Thymus (tissue), 11 donors: ENCODE data around the gene CRACDL. TPM values are rescaled to one million over a fixed set of nuclear protein-coding genes. Genes with fewer than 3 reads are reported as not detected.

Source experiments
- DNase-seq, 9 donors: peaks; one replicate each; pipeline ENCODE4 v3.0.0-alpha.2; 2013; ENCODE audit warnings: low spot score in 9 of 9, low read depth in 6 of 9, missing footprints in 1 of 9
- H3K27ac ChIP-seq, 2 donors: one replicate each; pipeline ENCODE4 v1.5.1; 2013; ENCODE audit warnings: control low read depth in 1 of 2, low read depth in 1 of 2, low read length in 1 of 2, mild to moderate bottlenecking in 1 of 2, moderate library complexity in 1 of 2
- H3K27me3 ChIP-seq, 2 donors: one replicate each; pipeline ENCODE4 v1.5.1; 2013; ENCODE audit warnings: low read length in 1 of 2; ENCODE audit not compliant: control insufficient read depth in 2 of 2, insufficient read depth in 1 of 2
- H3K36me3 ChIP-seq, 2 donors: one replicate each; pipeline ENCODE4 v1.5.1; 2013; ENCODE audit warnings: low read length in 1 of 2, mild to moderate bottlenecking in 1 of 2, moderate library complexity in 1 of 2; ENCODE audit not compliant: control insufficient read depth in 2 of 2, insufficient read depth in 2 of 2
- H3K4me1 ChIP-seq, 2 donors: one replicate each; pipeline ENCODE4 v1.5.1; 2013; ENCODE audit warnings: low read length in 2 of 2; ENCODE audit not compliant: control insufficient read depth in 2 of 2, insufficient read depth in 2 of 2
- H3K4me3 ChIP-seq, 2 donors: one replicate each; pipeline ENCODE4 v1.5.1; 2013; ENCODE audit warnings: low read length in 2 of 2, control low read depth in 1 of 2, mild to moderate bottlenecking in 1 of 2
- H3K9me3 ChIP-seq, 2 donors: one replicate each; pipeline ENCODE4 v1.5.1; 2013; ENCODE audit warnings: low read length in 1 of 2, mild to moderate bottlenecking in 1 of 2; ENCODE audit not compliant: control insufficient read depth in 2 of 2, insufficient read depth in 1 of 2
- WGBS: extraction: QIAGEN DNeasy Blood & Tissue Kit; methylation state at CpG from one replicate; pipeline ENCODE4 v1.1.7; 2013; 5-methylcytosine and 5-hydroxymethylcytosine counted together
- polyA plus RNA-seq: library from polyadenylated mRNA; stranded (reverse); fragments of 200-250 nt; gene quantifications from one replicate; pipeline ENCODE4 v1.2.3, GENCODE V29; 2013
- total RNA-seq: library from RNA; stranded (reverse); fragments of 120-200 nt; gene quantifications from one replicate; pipeline ENCODE4 v1.2.4, GENCODE V29; 2013
- donor health status: healthy.

Gene CRACDL
- total and polyA plus RNA-seq, 2 donors, result 1.9 to 3.6 TPM

DNA sequence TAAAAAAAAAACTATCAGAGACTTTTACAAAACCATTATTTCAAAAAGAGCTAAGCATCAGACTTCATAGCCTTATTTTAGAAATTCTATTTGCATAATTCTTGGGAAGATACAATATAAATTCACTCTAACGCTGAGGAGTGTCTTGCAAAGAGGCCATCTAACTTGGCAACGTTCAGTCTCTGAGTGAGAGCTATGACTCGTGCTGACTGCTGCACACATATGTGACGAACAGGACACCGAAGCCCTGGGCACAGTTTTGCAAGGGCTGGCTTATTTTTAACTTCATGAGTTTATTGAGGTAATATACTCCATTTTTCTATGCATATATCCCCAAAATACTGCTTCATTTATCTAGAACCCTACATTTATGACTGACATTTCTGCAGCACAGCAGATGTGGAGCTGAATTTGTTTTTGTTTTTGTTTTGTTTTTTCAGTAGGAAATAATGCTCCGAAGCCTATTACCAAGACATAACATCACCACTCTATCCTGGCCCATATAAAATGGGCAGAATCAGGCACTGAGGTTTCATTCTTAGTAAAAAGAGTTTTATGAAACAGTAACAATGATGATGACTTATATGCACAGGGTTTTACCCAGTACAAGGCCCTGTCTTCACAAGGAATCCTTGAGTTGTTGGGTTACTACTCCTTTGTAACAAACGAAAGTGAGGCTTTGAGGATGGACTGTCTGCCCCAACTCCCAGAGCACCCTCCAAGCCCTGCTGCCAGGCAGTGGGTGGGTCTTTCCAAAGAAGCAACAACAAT lies 68.3 kb downstream of the CRACDL start:
- H3K27ac ChIP-seq, result no peak overlapping the region
- H3K36me3 ChIP-seq, result no peaks in the 10 kb centered on the region
- WGBS, result 97% methylated on average over 7 of the region's 7 CpGs
- H3K27me3 ChIP-seq, result no peaks in the 10 kb centered on the region
- H3K9me3 ChIP-seq, result peaks cover 0 to 2% of the 10 kb centered on the region in 2 donors
- H3K4me1 ChIP-seq, result peaks cover 0 to 15% of the 10 kb centered on the region in 2 donors
- no peak for DNase-seq
- H3K4me3 ChIP-seq, result no peak overlapping the region

- Histone ChIP-seq H3K4me3 (no peak overlapping the region), H3K36me3 (no peaks in the 10 kb centered on the region), H3K4me1 (peaks cover 0 to 15% of the 10 kb centered on the region in 2 donors), H3K27me3 (no peaks in the 10 kb centered on the region), H3K9me3 (peaks cover 0 to 2% of the 10 kb centered on the region in 2 donors), H3K27ac (no peak overlapping the region)
- no peak for DNase-seq
- WGBS, result 95% methylated on average over 3 of the region's 3 CpGs
Observed at GRCh38 chr2:98866033-98866432, 70.0 kb downstream of the CRACDL start.

GRCh38 chr2:98861601-98862000 lies 74.4 kb downstream of the CRACDL start:
- Histone ChIP-seq H3K9me3 (no peaks in the 10 kb centered on the region), H3K4me1 (no peaks in the 10 kb centered on the region), H3K27ac (no peak overlapping the region), H3K36me3 (no peaks in the 10 kb centered on the region), H3K4me3 (no peak overlapping the region), H3K27me3 (no peaks in the 10 kb centered on the region)
- DNase-seq, result no peak
- 97% methylated on average over 1 of the region's 1 CpG for WGBS

DNA sequence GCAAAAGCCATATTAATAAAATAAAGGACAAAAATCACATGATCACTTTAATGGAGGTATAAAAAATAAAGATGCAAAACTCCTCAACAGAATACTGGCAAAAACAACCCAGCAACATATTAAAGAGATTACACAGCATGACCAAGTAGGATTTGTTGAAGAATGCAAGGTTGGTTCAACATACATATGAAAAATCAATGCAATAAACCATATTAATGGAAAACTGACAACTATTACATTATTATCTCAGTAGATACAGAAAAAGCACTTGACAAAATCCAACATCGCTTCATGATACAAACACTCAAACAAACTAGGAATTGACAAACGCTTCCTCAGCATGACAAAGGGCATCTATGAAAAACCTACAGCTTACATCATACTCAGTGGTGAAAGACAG lies 76.7 kb downstream of the CRACDL start:
- no peaks in the 10 kb centered on the region for H3K9me3 ChIP-seq
- WGBS, result 97% methylated on average over 2 of the region's 2 CpGs
- H3K36me3 ChIP-seq, result no peaks in the 10 kb centered on the region
- H3K4me1 ChIP-seq, result no peaks in the 10 kb centered on the region
- H3K27me3 ChIP-seq, result no peaks in the 10 kb centered on the region
- H3K4me3 ChIP-seq, result no peak overlapping the region
- no peak overlapping the region for H3K27ac ChIP-seq
- no peak for DNase-seq

DNA sequence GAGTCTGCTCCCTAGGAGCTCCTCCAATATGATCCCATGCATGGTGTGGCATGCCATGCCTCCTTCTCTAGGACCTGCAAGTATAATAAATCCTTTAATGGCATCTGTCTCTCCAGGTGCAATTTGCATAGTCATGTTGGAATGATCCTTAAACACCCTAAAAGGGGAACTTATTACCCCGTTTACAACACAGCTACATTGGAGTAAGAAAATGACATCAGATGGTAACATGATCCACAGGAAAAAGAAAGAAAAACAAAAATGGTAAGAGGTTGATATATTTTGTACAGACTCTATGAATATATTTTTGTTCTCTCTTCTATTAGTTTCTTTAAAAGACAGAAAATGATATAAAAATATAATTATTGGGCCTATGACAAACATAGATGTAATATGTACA lies 79.0 kb downstream of the CRACDL start:
- H3K9me3 ChIP-seq, result no peaks in the 10 kb centered on the region
- no peak for DNase-seq
- H3K4me3 ChIP-seq, result no peak overlapping the region
- H3K4me1 ChIP-seq, result no peaks in the 10 kb centered on the region
- H3K27me3 ChIP-seq, result no peaks in the 10 kb centered on the region
- H3K27ac ChIP-seq, result no peak overlapping the region
- WGBS, result 69% methylated on average over 1 of the region's 1 CpG
- no peaks in the 10 kb centered on the region for H3K36me3 ChIP-seq

- Histone ChIP-seq H3K9me3 (peaks cover 0 to 3% of the 10 kb centered on the region in 2 donors), H3K36me3 (no peaks in the 10 kb centered on the region), H3K4me1 (no peaks in the 10 kb centered on the region), H3K4me3 (no peak overlapping the region), H3K27ac (no peak overlapping the region), H3K27me3 (no peaks in the 10 kb centered on the region)
- DNase-seq, result no peak
- WGBS, result 98% methylated on average over 5 of the region's 5 CpGs
Observed at GRCh38 chr2:98854682-98855081, 81.3 kb downstream of the CRACDL start.

GRCh38 chr2:98852932-98853331 lies 83.1 kb downstream of the CRACDL start:
- WGBS, result 69% methylated on average over 2 of the region's 2 CpGs
- no peaks in the 10 kb centered on the region for H3K4me1 ChIP-seq
- H3K4me3 ChIP-seq, result no peak overlapping the region
- peaks cover 0 to 3% of the 10 kb centered on the region in 2 donors for H3K9me3 ChIP-seq
- DNase-seq, result peak in 1 of 9 donors; percentile 55
- no peaks in the 10 kb centered on the region for H3K36me3 ChIP-seq
- H3K27ac ChIP-seq, result peak overlapping the region in 1 of 2 donors; percentile 25
- no peaks in the 10 kb centered on the region for H3K27me3 ChIP-seq

GRCh38 chr2:98850074-98850473 lies 86.0 kb downstream of the CRACDL start:
- DNase-seq, result no peak
- 91% methylated on average over 10 of the region's 10 CpGs for WGBS
- no peak overlapping the region for H3K27ac ChIP-seq
- H3K27me3 ChIP-seq, result no peaks in the 10 kb centered on the region
- H3K4me3 ChIP-seq, result no peak overlapping the region
- H3K4me1 ChIP-seq, result no peaks in the 10 kb centered on the region
- no peaks in the 10 kb centered on the region for H3K36me3 ChIP-seq
- H3K9me3 ChIP-seq, result peaks cover 0 to 3% of the 10 kb centered on the region in 2 donors

- whole genome bisulfite sequencing, result 98% methylated on average over 5 of the region's 5 CpGs
- Histone ChIP-seq H3K4me1 (no peaks in the 10 kb centered on the region), H3K27me3 (no peaks in the 10 kb centered on the region), H3K36me3 (no peaks in the 10 kb centered on the region), H3K4me3 (no peak overlapping the region), H3K9me3 (peaks cover 0 to 3% of the 10 kb centered on the region in 2 donors), H3K27ac (no peak overlapping the region)
- DNase-seq, result no peak
Observed at GRCh38 chr2:98849113-98849512, 86.9 kb downstream of the CRACDL start.
